ENCODE measurements around the gene LRTM1.

The LRTM1 gene

GRCh38 chr3:54955496-54955895, 27.6 kb upstream of the LRTM1 start:
- TF ChIP-seq CTCF (IDR thresholded peaks at IDR 0.05): no peak

- TF ChIP-seq CTCF (IDR thresholded peaks at IDR 0.05): no peak
Observed at GRCh38 chr3:54954521-54954920, 26.7 kb upstream of the LRTM1 start.

GRCh38 chr3:54954022-54954421, 26.2 kb upstream of the LRTM1 start:
- no peak for TF ChIP-seq CTCF (IDR thresholded peaks at IDR 0.05)

- peak; percentile 64 for TF ChIP-seq CTCF (IDR thresholded peaks at IDR 0.05)
Observed at GRCh38 chr3:54951405-54951804, 23.5 kb upstream of the LRTM1 start.

GRCh38 chr3:54950391-54951003, 22.6 kb upstream of the LRTM1 start:
- no peak for TF ChIP-seq CTCF (IDR thresholded peaks at IDR 0.05)

GRCh38 chr3:54949491-54950044, 21.7 kb upstream of the LRTM1 start:
- no peak for TF ChIP-seq CTCF (IDR thresholded peaks at IDR 0.05)

GRCh38 chr3:54941690-54942362, 14.0 kb upstream of the LRTM1 start:
- TF ChIP-seq CTCF (IDR thresholded peaks at IDR 0.05): no peak

All from LNCAP (cell line).